Keratinocyte (primary cell): ENCODE measurements around the gene KDSR. TPM values are rescaled to one million over a fixed set of nuclear protein-coding genes. Genes with fewer than 3 reads are reported as not detected.

Experiments used
- DNase-seq: peaks from one replicate; pipeline ENCODE4 v3.0.0-alpha.2; 2011; ENCODE audit warnings: low read depth, missing footprints, low spot score
- FAIRE-seq: peaks from 2 replicates; lab custom pipeline; 2011; peaks lifted over from hg19 to GRCh38; lab: Jason Lieb, UNC
- H2AFZ ChIP-seq: 2 replicates; pipeline ENCODE4 v1.6.0; 2012; ENCODE audit warnings: low read length, control low read depth, inconsistent platforms; ENCODE audit not compliant: control insufficient read depth
- H3K27ac ChIP-seq: 2 replicates; pipeline ENCODE4 v1.5.1; 2011; ENCODE audit warnings: low read length; ENCODE audit not compliant: control insufficient read depth, insufficient read depth
- H3K27me3 ChIP-seq: 3 replicates; pipeline ENCODE4 v1.6.0; 2011; ENCODE audit warnings: low read length; ENCODE audit not compliant: control insufficient read depth, insufficient read depth; ENCODE audit errors: extremely low read depth
- H3K36me3 ChIP-seq, 2 experiments: 2 replicates in 1 of 2; 3 replicates in 1 of 2; pipeline ENCODE4 v1.5.1; 2011; ENCODE audit warnings: low read length in 2 of 2, mild to moderate bottlenecking in 1 of 2; ENCODE audit not compliant: control insufficient read depth in 2 of 2, insufficient read depth in 2 of 2; ENCODE audit errors: extremely low read depth in 1 of 2
- H3K4me1 ChIP-seq: 3 replicates; pipeline ENCODE4 v1.5.1; 2011; ENCODE audit warnings: low read length; ENCODE audit not compliant: control insufficient read depth, insufficient read depth; ENCODE audit errors: extremely low read depth
- H3K4me2 ChIP-seq: 3 replicates; pipeline ENCODE4 v1.6.0; 2011; ENCODE audit warnings: low read depth, low read length; ENCODE audit not compliant: control insufficient read depth, insufficient read depth; ENCODE audit errors: extremely low read depth
- H3K4me3 ChIP-seq, 3 experiments: fragments of 200-600 bp in 1 of 3; sonication (generic) in 1 of 3; 2 replicates in 2 of 3; 3 replicates in 1 of 3; pipeline ENCODE4 v1.5.1; 2011 to 2016; ENCODE audit warnings: low read length in 3 of 3, mild to moderate bottlenecking in 3 of 3, control low read depth in 2 of 3, inconsistent platforms in 1 of 3, low read depth in 1 of 3, mixed read lengths in 1 of 3, mixed run types in 1 of 3, moderate library complexity in 1 of 3; ENCODE audit not compliant: control insufficient read depth in 2 of 3, insufficient read depth in 2 of 3; ENCODE audit errors: extremely low read depth in 1 of 3
- H3K79me2 ChIP-seq: 2 replicates; pipeline ENCODE4 v1.6.0; 2012; ENCODE audit warnings: low read length; ENCODE audit not compliant: control insufficient read depth, insufficient read depth
- H3K9ac ChIP-seq: 3 replicates; pipeline ENCODE4 v1.6.0; 2011; ENCODE audit warnings: low read length; ENCODE audit not compliant: control insufficient read depth, insufficient read depth; ENCODE audit errors: extremely low read depth
- H3K9me1 ChIP-seq: 3 replicates; pipeline ENCODE4 v1.6.0; 2011; ENCODE audit warnings: low read length; ENCODE audit not compliant: control insufficient read depth, insufficient read depth; ENCODE audit errors: extremely low read depth
- H3K9me3 ChIP-seq: 2 replicates; pipeline ENCODE4 v1.5.1; 2012; ENCODE audit warnings: low read depth, low read length; ENCODE audit not compliant: control insufficient read depth
- H4K20me1 ChIP-seq: 3 replicates; pipeline ENCODE4 v1.6.0; 2011; ENCODE audit warnings: low read length; ENCODE audit not compliant: control insufficient read depth, insufficient read depth; ENCODE audit errors: extremely low read depth
- EZH2 ChIP-seq: IDR thresholded peaks from one replicate; pipeline ENCODE4 v1.6.1; 2012; ENCODE audit warnings: inconsistent platforms, mild to moderate bottlenecking, low read length, moderate library complexity
- dilution Hi-C: fragments of 300-500 bp; cut with MboI; formaldehyde crosslinking; loops from one replicate; pipeline ENCODE4 v1.7.0; 2020; ENCODE audit warnings: low sequenced_read_pairs; ENCODE audit not compliant: extremely low pct_ligation_motif_present
- polyA plus RNA-seq, 5 experiments: library from polyadenylated mRNA; depleted of rRNA in 3 of 5; stranded (reverse) in 3 of 5; stranded (forward) in 1 of 5; unstranded in 1 of 5; fragments of >200 nt; gene quantifications; 1 replicate in 1 of 5; 2 replicates in 3 of 5; 3 replicates in 1 of 5; pipeline versions ENCODE4 v1.2.1 to v1.2.3, GENCODE V29; 2011 to 2012; ENCODE audit warnings: missing spikeins in 2 of 5, low read depth in 1 of 5, low replicate concordance in 1 of 5
- TF ChIP-seq, protein P1 (sequence below), 3 experiments: IDR thresholded peaks in 1 of 3; conservative IDR thresholded peaks in 1 of 3; optimal IDR thresholded peaks in 1 of 3; 2 replicates in 2 of 3; 3 replicates in 1 of 3; pipeline versions ENCODE3 to v1.5.1; 2011; ENCODE audit warnings: low read length in 3 of 3, mild to moderate bottlenecking in 3 of 3, moderate library complexity in 2 of 3, control low read depth in 1 of 3, inconsistent platforms in 1 of 3; ENCODE audit not compliant: insufficient read depth in 2 of 3; ENCODE audit errors: extremely low read depth in 1 of 3

The KDSR gene
- polyA plus RNA-seq, 1 donor (not counting 4 experiments of a cell fraction or from before 2014, with no cell fraction given), result 68.6 TPM

DNA sequence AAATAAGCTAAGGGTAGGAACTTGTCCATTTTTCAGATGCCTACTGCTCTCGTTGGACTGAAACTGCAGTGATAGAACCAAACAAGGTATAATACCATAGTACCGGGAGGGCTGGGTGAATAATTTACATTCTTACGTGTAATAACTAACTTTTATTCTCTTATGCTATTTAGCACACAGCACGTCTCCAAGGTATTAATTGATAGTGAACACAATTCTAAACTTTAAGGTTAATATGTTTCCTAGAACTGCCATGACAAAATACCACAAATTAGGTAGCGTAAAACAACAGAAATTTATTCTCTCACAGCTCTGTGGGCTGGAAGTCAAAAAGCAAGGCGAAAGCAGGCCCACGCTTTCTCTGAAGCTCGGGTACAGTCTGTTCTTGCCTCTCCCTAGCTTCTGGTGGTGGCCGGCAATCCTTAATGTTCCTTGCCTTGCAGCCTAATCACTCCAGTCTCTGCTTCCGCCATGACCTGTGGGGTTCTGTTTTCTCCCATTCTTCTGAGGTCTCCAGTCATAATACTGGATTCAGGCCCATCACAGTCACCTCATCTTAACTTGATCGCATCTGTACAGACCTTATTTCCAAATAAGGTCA, 41.8 kb downstream of the KDSR start:
- H3K4me1 ChIP-seq, result peaks cover 5% of the 10 kb centered on the region
- no peak overlapping the region for H3K4me2 ChIP-seq
- no peak for TF ChIP-seq EZH2
- TF ChIP-seq, protein P1, sequence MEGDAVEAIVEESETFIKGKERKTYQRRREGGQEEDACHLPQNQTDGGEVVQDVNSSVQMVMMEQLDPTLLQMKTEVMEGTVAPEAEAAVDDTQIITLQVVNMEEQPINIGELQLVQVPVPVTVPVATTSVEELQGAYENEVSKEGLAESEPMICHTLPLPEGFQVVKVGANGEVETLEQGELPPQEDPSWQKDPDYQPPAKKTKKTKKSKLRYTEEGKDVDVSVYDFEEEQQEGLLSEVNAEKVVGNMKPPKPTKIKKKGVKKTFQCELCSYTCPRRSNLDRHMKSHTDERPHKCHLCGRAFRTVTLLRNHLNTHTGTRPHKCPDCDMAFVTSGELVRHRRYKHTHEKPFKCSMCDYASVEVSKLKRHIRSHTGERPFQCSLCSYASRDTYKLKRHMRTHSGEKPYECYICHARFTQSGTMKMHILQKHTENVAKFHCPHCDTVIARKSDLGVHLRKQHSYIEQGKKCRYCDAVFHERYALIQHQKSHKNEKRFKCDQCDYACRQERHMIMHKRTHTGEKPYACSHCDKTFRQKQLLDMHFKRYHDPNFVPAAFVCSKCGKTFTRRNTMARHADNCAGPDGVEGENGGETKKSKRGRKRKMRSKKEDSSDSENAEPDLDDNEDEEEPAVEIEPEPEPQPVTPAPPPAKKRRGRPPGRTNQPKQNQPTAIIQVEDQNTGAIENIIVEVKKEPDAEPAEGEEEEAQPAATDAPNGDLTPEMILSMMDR (optimal IDR thresholded peaks at IDR 0.05 in 1 of 3, IDR thresholded peaks at IDR 0.05 in 1 of 3, conservative IDR thresholded peaks at IDR 0.05 in 1 of 3; ENCODE audit: extremely low read depth in 1 of 3, insufficient read depth in 2 of 3, low read length in 3 of 3), result no peak
- dilution Hi-C loops, result no loop called here
- no peak overlapping the region for H3K4me3 ChIP-seq
- no peaks in the 10 kb centered on the region for H4K20me1 ChIP-seq
- no peaks in the 10 kb centered on the region for H3K9me1 ChIP-seq
- no peak overlapping the region for H2AFZ ChIP-seq
- no peak overlapping the region for H3K9ac ChIP-seq
- H3K36me3 ChIP-seq, result peaks cover 0 to 1% of the 10 kb centered on the region in 2 experiments
- FAIRE-seq (no peak), DNase-seq (no peak)
- H3K79me2 ChIP-seq, result no peaks in the 10 kb centered on the region
- no peaks in the 10 kb centered on the region for H3K27me3 ChIP-seq
- H3K9me3 ChIP-seq, result no peaks in the 10 kb centered on the region
- H3K27ac ChIP-seq, result no peak overlapping the region

DNA sequence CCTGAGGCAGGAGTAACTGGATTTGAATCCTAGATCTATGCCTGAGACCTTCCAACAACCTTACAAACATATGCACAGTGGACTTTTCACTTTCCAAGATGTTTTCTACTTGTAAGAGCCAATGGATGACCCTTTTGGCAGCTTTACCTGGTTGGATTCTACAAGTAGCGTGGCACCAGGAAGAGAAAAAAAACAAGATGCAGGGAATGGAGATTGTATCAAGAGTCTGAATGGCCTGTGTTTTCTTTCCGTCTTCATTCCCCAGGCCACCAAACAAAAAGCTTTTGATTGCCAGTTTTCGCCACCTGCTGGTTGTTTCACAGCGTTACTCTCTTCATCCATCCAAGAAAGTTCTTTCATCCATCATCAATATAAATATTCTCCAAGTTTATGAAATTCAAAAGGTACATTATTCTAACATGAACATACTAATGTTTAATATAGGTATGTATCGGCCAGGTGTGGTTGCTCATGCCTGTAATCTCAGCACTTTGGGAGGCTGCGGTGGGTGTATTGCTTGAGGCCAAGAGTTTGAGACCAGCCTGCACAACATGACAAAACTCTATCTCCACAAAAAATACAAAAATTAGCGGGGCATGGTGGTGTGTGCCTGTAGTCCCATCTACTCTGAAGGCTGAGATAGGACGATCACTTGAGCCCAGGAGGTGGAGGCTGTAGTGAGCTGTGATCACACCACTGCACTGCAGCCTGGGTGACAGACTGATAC, 43.9 kb downstream of the KDSR start:
- TF ChIP-seq EZH2, result no peak
- TF ChIP-seq, protein P1 (optimal IDR thresholded peaks at IDR 0.05 in 1 of 3, IDR thresholded peaks at IDR 0.05 in 1 of 3, conservative IDR thresholded peaks at IDR 0.05 in 1 of 3; ENCODE audit: extremely low read depth in 1 of 3, insufficient read depth in 2 of 3, low read length in 3 of 3), result peak; percentile 59 to 66 (median 63)
- Histone ChIP-seq H3K27me3 (peaks cover 7% of the 10 kb centered on the region), H3K9me1 (no peaks in the 10 kb centered on the region), H3K4me1 (peaks cover 20% of the 10 kb centered on the region), H2AFZ (peak overlapping the region; percentile 7), H3K36me3 (no peaks in the 10 kb centered on the region), H3K9me3 (no peaks in the 10 kb centered on the region), H3K9ac (no peak overlapping the region), H3K27ac (no peak overlapping the region), H3K4me2 (peak overlapping the region; percentile 4), H4K20me1 (no peaks in the 10 kb centered on the region), H3K79me2 (no peaks in the 10 kb centered on the region), H3K4me3 (no peak overlapping the region)
- FAIRE-seq (peak; percentile 73), DNase-seq (no peak)
- dilution Hi-C loops, result loop anchor here (25.0 kb wide), 1 partner anchor 311 kb away; no protein-coding TSS in a partner anchor
